HG03575 (cell line): ENCODE results near the gene AKR7A2.

Experiments used
- ATAC-seq: cut with Tn5 transposase; IDR thresholded peaks from one replicate; pipeline ENCODE4 v1.9.1; 2021; ENCODE audit not compliant: unreplicated experiment, insufficient number of reproducible peaks, low FRiP score; ENCODE audit errors: extremely low read depth

The AKR7A2 gene

GRCh38 chr1:19311931-19312781, at the start of gene AKR7A2, which contains the start of gene SLC66A1:
TSS of gene AKR7A2 (minus strand) at chr1:19312144. CDS start at chr1:19312124, 20 bp downstream.
TSS of gene SLC66A1 (plus strand) at chr1:19312326. CDS start at chr1:19317678, 5,352 bp downstream.
- no peak for ATAC-seq

- ATAC-seq = no peak
Observed at GRCh38 chr1:19360843-19361610, 49.1 kb upstream of the AKR7A2 start.

- no peak for ATAC-seq
Observed at GRCh38 chr1:19360432-19360831, 48.5 kb upstream of the AKR7A2 start.

GRCh38 chr1:19360016-19360415, 48.1 kb upstream of the AKR7A2 start:
- ATAC-seq = no peak

GRCh38 chr1:19359357-19359756, 47.4 kb upstream of the AKR7A2 start:
- ATAC-seq = no peak

- ATAC-seq = no peak
Observed at GRCh38 chr1:19358710-19359109, 46.8 kb upstream of the AKR7A2 start.

GRCh38 chr1:19357299-19357986, 45.5 kb upstream of the AKR7A2 start:
- ATAC-seq = no peak

GRCh38 chr1:19356266-19356665, 44.3 kb upstream of the AKR7A2 start:
- no peak for ATAC-seq

GRCh38 chr1:19354531-19354981, 42.6 kb upstream of the AKR7A2 start:
- ATAC-seq = no peak

GRCh38 chr1:19353596-19353995, 41.7 kb upstream of the AKR7A2 start:
- no peak for ATAC-seq

GRCh38 chr1:19352839-19353238, 40.9 kb upstream of the AKR7A2 start:
- no peak for ATAC-seq

- ATAC-seq = no peak
Observed at GRCh38 chr1:19351873-19352272, 39.9 kb upstream of the AKR7A2 start.

- ATAC-seq = no peak
Observed at GRCh38 chr1:19350566-19350965, 38.6 kb upstream of the AKR7A2 start.

GRCh38 chr1:19349999-19350398, 38.1 kb upstream of the AKR7A2 start:
- ATAC-seq = no peak

- no peak for ATAC-seq
Observed at GRCh38 chr1:19348441-19349198, 36.7 kb upstream of the AKR7A2 start.

- no peak for ATAC-seq
Observed at GRCh38 chr1:19347533-19348172, 35.7 kb upstream of the AKR7A2 start.

GRCh38 chr1:19346026-19346425, 34.1 kb upstream of the AKR7A2 start:
- ATAC-seq = no peak

- no peak for ATAC-seq
Observed at GRCh38 chr1:19345391-19345790, 33.4 kb upstream of the AKR7A2 start.
